Activated CD8-positive, alpha-beta memory T cell treated with anti-CD3 and anti-CD28 coated beads, Interleukin-2, amount 50 U/mL, for 1 hour (primary cell): Measurements from ENCODE around the gene RAB38.

Experiments
- DNase-seq: peaks from one replicate; pipeline ENCODE4 v3.0.0-alpha.2; 2020; ENCODE audit errors: extremely low read depth

The RAB38 gene

GRCh38 chr11:88174709-88175568 is at the start of gene RAB38:
TSS of gene RAB38 (minus strand) at chr11:88175443. CDS start at chr11:88175384, 59 bp downstream.
- no peak for DNase-seq

GRCh38 chr11:88213406-88213805 is 38.2 kb upstream of the RAB38 start:
- DNase-seq: no peak

- no peak for DNase-seq
Observed at GRCh38 chr11:88212300-88212699, 37.1 kb upstream of the RAB38 start.

- DNase-seq: no peak
Observed at GRCh38 chr11:88208745-88209144, 33.5 kb upstream of the RAB38 start.

- DNase-seq: no peak
Observed at GRCh38 chr11:88206751-88207150, 31.5 kb upstream of the RAB38 start.

GRCh38 chr11:88204353-88204752 is 29.1 kb upstream of the RAB38 start:
- DNase-seq: no peak

GRCh38 chr11:88203604-88204003 is 28.4 kb upstream of the RAB38 start:
- DNase-seq: no peak

GRCh38 chr11:88202498-88202897 is 27.3 kb upstream of the RAB38 start:
- no peak for DNase-seq

- no peak for DNase-seq
Observed at GRCh38 chr11:88196393-88196792, 21.1 kb upstream of the RAB38 start.

- DNase-seq: no peak
Observed at GRCh38 chr11:88195908-88196307, 20.7 kb upstream of the RAB38 start.

- DNase-seq: no peak
Observed at GRCh38 chr11:88194990-88195389, 19.7 kb upstream of the RAB38 start.

- DNase-seq: no peak
Observed at GRCh38 chr11:88193278-88193677, 18.0 kb upstream of the RAB38 start.

- no peak for DNase-seq
Observed at GRCh38 chr11:88188932-88189253, 13.7 kb upstream of the RAB38 start.

GRCh38 chr11:88188251-88188931 is 13.1 kb upstream of the RAB38 start:
- DNase-seq: no peak

GRCh38 chr11:88183233-88183632 is 8.0 kb upstream of the RAB38 start:
- DNase-seq: no peak

- DNase-seq: no peak
Observed at GRCh38 chr11:88181776-88182175, 6.5 kb upstream of the RAB38 start.

- no peak for DNase-seq
Observed at GRCh38 chr11:88179971-88180629, 4.9 kb upstream of the RAB38 start.

GRCh38 chr11:88179141-88179540 is 3.9 kb upstream of the RAB38 start:
- no peak for DNase-seq

GRCh38 chr11:88178191-88178590 is 2.9 kb upstream of the RAB38 start:
- no peak for DNase-seq

- no peak for DNase-seq
Observed at GRCh38 chr11:88175569-88176075, 379 bp upstream of the RAB38 start.

GRCh38 chr11:88173956-88174355 is 1.3 kb downstream of the RAB38 start:
- DNase-seq: no peak

- DNase-seq: no peak
Observed at GRCh38 chr11:88171982-88172381, 3.3 kb downstream of the RAB38 start.

- no peak for DNase-seq
Observed at GRCh38 chr11:88170673-88171072, 4.6 kb downstream of the RAB38 start.
